Right cardiac atrium (tissue), 5 donors: ENCODE measurements around the gene THADA. TPM values are rescaled to one million over a fixed set of nuclear protein-coding genes. Genes with fewer than 3 reads are reported as not detected.
"Not testable (repeated sequence)": the region's sequence is repeated elsewhere in the genome, so short reads cannot be mapped to it uniquely, and the experiment has no call there.

Experiments
- ATAC-seq, 2 donors: fragments of 200-7000 bp; cut with Tn5 transposase; one replicate each; pipeline versions ENCODE4 v1.8.0 to v1.9.1; 2020; ENCODE audit warnings: moderate library complexity in 2 of 2, mild to moderate bottlenecking in 1 of 2
- DNase-seq, 3 donors: peaks; one replicate each; pipeline ENCODE4 v3.0.0-alpha.2; 2020
- H3K27ac ChIP-seq: one replicate; pipeline ENCODE4 v1.5.1; 2013; ENCODE audit warnings: mild to moderate bottlenecking, low read length, control low read depth, moderate library complexity
- H3K27me3 ChIP-seq: one replicate; pipeline ENCODE4 v1.6.1; 2013; ENCODE audit not compliant: control insufficient read depth, insufficient read depth
- H3K4me1 ChIP-seq: one replicate; pipeline ENCODE4 v1.6.1; 2013; ENCODE audit warnings: low read length; ENCODE audit not compliant: control insufficient read depth, insufficient read depth
- H3K4me3 ChIP-seq: one replicate; pipeline ENCODE4 v1.5.1; 2013; ENCODE audit warnings: low read length, control low read depth
- H3K9me3 ChIP-seq: one replicate; pipeline ENCODE4 v1.6.1; 2013; ENCODE audit warnings: low read length; ENCODE audit not compliant: control insufficient read depth
- WGBS: extraction: QIAGEN DNeasy Blood & Tissue Kit; methylation state at CpG from one replicate; pipeline ENCODE4 v1.1.7; 2013; 5-methylcytosine and 5-hydroxymethylcytosine counted together
- intact Hi-C, 4 donors: fragments of 100-400 bp; cut with DNase I; formaldehyde crosslinking; loops; one replicate each; pipeline versions ENCODE4 v1.11.0 to v1.14.0; 2022 to 2023
- polyA plus RNA-seq: library from polyadenylated mRNA; stranded (reverse); fragments of 200-250 nt; gene quantifications from one replicate; pipeline ENCODE4 v1.2.3, GENCODE V29; 2013
- total RNA-seq, 4 donors: library from RNA; stranded (reverse); fragmentation: NEBNext Ultra II Directional; extraction: Animal tissue kit (Norgen Biotek cat#: 25700); gene quantifications; one replicate each; pipeline ENCODE4 v1.2.1, GENCODE V29; 2021
- donor health status: healthy with polysubstance abuse.
- donor health status: DM: no; HTN: yes; CAD: no.
- donor health status: DM: no; HTN: no; CAD: no.
- donor health status: DM: no; HTN: yes; CAD: no; lungs with severe emphysema.
- donor health status: DM: yes; HTN: yes; CAD: no.

The THADA gene
- total and polyA plus RNA-seq, 5 donors, result 10.6 to 20.7 (median 19.8) TPM

- intact Hi-C loops, result no loop called here
- no peak overlapping the region for H3K27ac ChIP-seq
- DNase-seq, result no peak
These were observed 142.4 kb downstream of the THADA start for GRCh38 chr2:43453179-43454170.

GRCh38 chr2:43452318-43452731, 143.5 kb downstream of the THADA start:
- Histone ChIP-seq H3K9me3 (no peaks in the 10 kb centered on the region), H3K27me3 (no peaks in the 10 kb centered on the region), H3K4me1 (peaks cover 2% of the 10 kb centered on the region), H3K27ac (no peak overlapping the region), H3K4me3 (no peak overlapping the region)
- no peak for ATAC-seq
- intact Hi-C loops, result no loop called here
- DNase-seq, result no peak
- 98% methylated on average over 1 of the region's 1 CpG for WGBS

More at GRCh38 chr2:43453179-43454170, 142.4 kb downstream of the THADA start:
- no peak for ATAC-seq
- WGBS, result 76% methylated on average over 6 of the region's 6 CpGs
- H3K4me3 ChIP-seq, result no peak overlapping the region
- no peaks in the 10 kb centered on the region for H3K4me1 ChIP-seq
- H3K9me3 ChIP-seq, result no peaks in the 10 kb centered on the region
- no peaks in the 10 kb centered on the region for H3K27me3 ChIP-seq

- ATAC-seq, result no peak
- H3K4me1 ChIP-seq, result peaks cover 3% of the 10 kb centered on the region
- DNase-seq, result no peak
- intact Hi-C loops, result no loop called here
- no peak overlapping the region for H3K27ac ChIP-seq
- 68% methylated on average over 1 of the region's 1 CpG for WGBS
- H3K9me3 ChIP-seq, result no peaks in the 10 kb centered on the region
- no peaks in the 10 kb centered on the region for H3K27me3 ChIP-seq
- no peak overlapping the region for H3K4me3 ChIP-seq
These were observed 145.2 kb downstream of the THADA start for GRCh38 chr2:43450617-43451016.

DNA sequence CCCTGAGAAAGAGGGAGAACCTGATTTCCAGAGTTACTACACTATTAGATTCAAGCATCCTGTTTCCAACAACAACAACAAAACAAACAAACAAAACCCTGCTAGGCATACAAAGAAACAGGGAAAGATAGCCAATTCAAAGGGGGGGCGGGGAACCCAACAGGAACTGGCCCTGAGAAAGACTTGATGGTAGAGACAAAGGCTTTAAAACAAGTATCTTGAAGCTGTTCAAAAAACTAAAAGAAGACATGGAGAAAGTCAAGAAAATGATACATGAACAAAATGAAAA, 147.1 kb downstream of the THADA start:
- DNase-seq (no peak), ATAC-seq (no peak)
- Histone ChIP-seq H3K9me3 (no peaks in the 10 kb centered on the region), H3K27ac (no peak overlapping the region), H3K4me3 (no peak overlapping the region), H3K4me1 (peaks cover 4% of the 10 kb centered on the region), H3K27me3 (no peaks in the 10 kb centered on the region)
- WGBS, result 92% methylated on average over 1 of the region's 1 CpG
- intact Hi-C loops, result no loop called here

DNA sequence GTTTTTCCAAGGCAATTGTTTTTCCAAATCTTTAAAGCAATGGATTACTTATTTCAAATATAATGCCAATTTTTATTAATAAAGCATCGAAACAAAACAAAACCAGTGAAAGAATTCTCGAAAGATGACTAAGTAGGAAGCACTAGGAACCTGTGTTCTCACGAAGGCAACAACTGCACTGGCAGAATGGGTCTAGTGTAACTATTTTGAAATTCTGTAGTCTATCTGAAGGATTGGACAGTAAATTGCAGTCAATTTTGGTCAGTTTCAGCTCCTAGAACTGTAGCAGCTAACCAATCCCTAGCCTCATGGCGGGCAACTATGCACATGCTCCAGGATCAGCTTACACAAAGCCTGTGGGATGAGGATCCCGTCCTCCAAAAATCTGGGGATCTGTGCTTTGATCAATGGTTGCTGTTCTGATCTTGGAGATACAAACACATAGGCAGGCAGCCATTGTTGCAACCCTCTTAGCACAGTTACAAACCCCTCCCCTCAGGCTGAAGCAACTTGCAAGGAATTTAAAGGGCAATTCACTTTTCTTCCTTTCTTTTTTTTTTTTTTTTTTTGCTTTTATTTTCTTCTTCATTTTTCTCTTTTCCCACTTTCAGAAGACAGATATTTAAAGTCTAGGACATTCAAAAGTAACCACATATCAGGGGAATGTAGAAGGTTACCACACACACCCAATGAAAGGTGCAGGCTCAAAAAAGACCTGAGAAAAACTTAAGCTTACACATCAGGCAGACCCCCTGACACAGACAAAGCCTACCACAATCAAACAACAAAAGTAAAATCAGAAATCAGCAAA, 147.6 kb downstream of the THADA start:
- intact Hi-C loops, result no loop called here
- no peak for ATAC-seq
- 98% methylated on average over 5 of the region's 5 CpGs for WGBS

GRCh38 chr2:43446755-43447154, 149.1 kb downstream of the THADA start:
- H3K27me3 ChIP-seq, H3K9me3 ChIP-seq, intact Hi-C loops, H3K4me3 ChIP-seq, DNase-seq, H3K4me1 ChIP-seq, H3K27ac ChIP-seq, ATAC-seq: not testable (repeated sequence)
- WGBS, result 97% methylated on average over 4 of the region's 4 CpGs

More for the DNA sequence above, 147.6 kb downstream of the THADA start:
- no peak overlapping the region for H3K4me3 ChIP-seq
- no peaks in the 10 kb centered on the region for H3K9me3 ChIP-seq
- DNase-seq, result no peak
- H3K27me3 ChIP-seq, result no peaks in the 10 kb centered on the region
- no peak overlapping the region for H3K27ac ChIP-seq
- peaks cover 4% of the 10 kb centered on the region for H3K4me1 ChIP-seq

GRCh38 chr2:43445781-43446180, 150.1 kb downstream of the THADA start:
- WGBS, result 95% methylated on average over 2 of the region's 2 CpGs
- Histone ChIP-seq H3K9me3 (no peaks in the 10 kb centered on the region), H3K27ac (no peak overlapping the region), H3K27me3 (no peaks in the 10 kb centered on the region), H3K4me1 (peaks cover 4% of the 10 kb centered on the region), H3K4me3 (no peak overlapping the region)
- intact Hi-C loops, result no loop called here
- no peak for DNase-seq
- no peak for ATAC-seq

DNA sequence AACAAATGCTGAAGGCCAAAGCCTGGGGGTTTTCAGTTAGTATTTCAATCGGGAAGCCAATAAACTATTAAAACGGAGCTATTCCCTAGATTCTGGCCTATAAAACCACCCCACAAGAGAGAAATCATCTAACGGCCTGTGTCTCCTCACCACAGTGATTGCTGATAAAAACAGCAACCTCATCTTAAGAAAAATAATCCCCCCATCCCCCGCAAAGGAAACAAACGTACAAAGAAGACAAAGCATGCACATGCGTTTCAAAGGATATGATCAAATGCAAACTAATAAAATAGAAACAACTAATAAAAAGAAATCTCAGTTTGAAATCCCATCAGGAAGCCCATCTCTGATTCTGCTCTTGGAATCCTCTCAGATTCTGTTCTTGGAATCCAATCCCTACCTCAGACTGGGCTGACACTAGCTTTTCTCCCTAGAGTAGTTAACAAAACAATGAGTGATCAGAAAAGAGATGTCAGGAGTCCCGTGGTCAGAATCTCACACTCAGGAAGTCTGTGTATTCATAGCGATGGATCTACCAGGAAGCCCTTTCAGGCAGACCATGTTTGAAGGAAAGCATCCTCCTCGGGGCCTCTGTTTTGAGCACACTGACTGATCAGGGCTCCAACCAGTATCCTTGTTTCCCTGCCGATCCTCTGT, 150.7 kb downstream of the THADA start:
- no peak overlapping the region for H3K4me3 ChIP-seq
- no peaks in the 10 kb centered on the region for H3K27me3 ChIP-seq
- DNase-seq, result no peak
- WGBS, result 65% methylated on average over 10 of the region's 10 CpGs
- no peak for ATAC-seq
- peaks cover 4% of the 10 kb centered on the region for H3K4me1 ChIP-seq
- H3K9me3 ChIP-seq, result no peaks in the 10 kb centered on the region
- no peak overlapping the region for H3K27ac ChIP-seq
- intact Hi-C loops, result no loop called here

DNA sequence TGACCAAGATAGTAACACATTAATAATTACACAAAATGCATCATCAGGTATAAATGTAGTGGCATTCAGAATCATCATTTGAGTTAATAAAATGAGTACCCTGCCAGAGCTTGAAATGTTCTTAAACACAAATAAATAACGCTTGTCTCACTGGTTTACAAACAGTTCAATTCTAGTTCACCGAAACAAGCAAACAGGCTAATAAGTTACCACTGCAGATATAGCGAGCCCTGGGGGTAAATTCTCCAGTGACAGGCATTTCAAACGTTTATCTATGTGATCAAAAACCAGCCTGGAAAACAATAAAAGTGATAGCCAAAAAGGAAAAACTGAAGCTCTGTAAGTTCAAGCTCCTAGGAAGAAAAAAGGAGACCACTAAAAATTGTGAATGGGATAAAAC, 152.6 kb downstream of the THADA start:
- H3K4me1 ChIP-seq, result peaks cover 4% of the 10 kb centered on the region
- no peaks in the 10 kb centered on the region for H3K9me3 ChIP-seq
- no peaks in the 10 kb centered on the region for H3K27me3 ChIP-seq
- H3K4me3 ChIP-seq, result no peak overlapping the region
- ATAC-seq (no peak), DNase-seq (no peak)
- H3K27ac ChIP-seq, result no peak overlapping the region
- 91% methylated on average over 4 of the region's 4 CpGs for WGBS
- intact Hi-C loops, result no loop called here

DNA sequence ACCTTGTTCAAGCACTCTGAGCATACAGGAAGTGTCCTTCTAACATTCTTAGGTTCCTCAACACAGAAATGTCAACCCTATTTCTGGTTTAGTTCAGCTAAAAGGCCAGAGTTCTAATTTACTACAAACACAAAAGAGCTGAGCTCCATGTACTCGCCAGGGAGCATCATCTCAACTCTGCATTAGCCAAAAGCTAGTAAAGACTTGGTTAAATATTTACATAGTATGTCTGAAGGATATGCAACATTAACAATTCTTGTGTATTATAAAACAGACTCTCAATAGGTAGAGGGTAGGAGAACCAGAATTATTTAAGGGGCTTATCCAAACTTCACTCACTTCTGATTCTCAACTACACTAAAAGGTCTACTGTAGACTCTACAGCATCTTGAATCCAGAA, 154.6 kb downstream of the THADA start:
- intact Hi-C loops, result no loop called here
- Histone ChIP-seq H3K27me3 (no peaks in the 10 kb centered on the region), H3K9me3 (no peaks in the 10 kb centered on the region), H3K27ac (no peak overlapping the region), H3K4me1 (peaks cover 2% of the 10 kb centered on the region), H3K4me3 (no peak overlapping the region)
- DNase-seq, result no peak
- no peak for ATAC-seq
- 97% methylated on average over 1 of the region's 1 CpG for WGBS
